GM18508 (cell line): ENCODE results near the gene KRT34.

Experiments used
- ATAC-seq: cut with Tn5 transposase; IDR thresholded peaks from one replicate; pipeline ENCODE4 v1.9.1; 2021; ENCODE audit warnings: moderate number of reproducible peaks; ENCODE audit not compliant: insufficient read depth, unreplicated experiment

The KRT34 gene

GRCh38 chr17:41334385-41335305 lies 47.5 kb downstream of the KRT34 start:
- ATAC-seq: no peak

GRCh38 chr17:41333836-41334235 lies 48.3 kb downstream of the KRT34 start:
- ATAC-seq: no peak

- no peak for ATAC-seq
Measured at GRCh38 chr17:41333098-41333497, 49.0 kb downstream of the KRT34 start.

- no peak for ATAC-seq
Measured at GRCh38 chr17:41332239-41332638, 49.9 kb downstream of the KRT34 start.

GRCh38 chr17:41331606-41332005 lies 50.5 kb downstream of the KRT34 start:
- ATAC-seq: no peak

- no peak for ATAC-seq
Measured at GRCh38 chr17:41329279-41329948, 52.7 kb downstream of the KRT34 start.

- no peak for ATAC-seq
Measured at GRCh38 chr17:41328207-41328606, 53.9 kb downstream of the KRT34 start.
